Thyroid gland (tissue), 4 donors: ENCODE data around the gene STRN3. TPM values are rescaled to one million over a fixed set of nuclear protein-coding genes. Genes with fewer than 3 reads are reported as not detected.

ENCODE experiments used
- DNase-seq, 2 donors: peaks; one replicate each; pipeline ENCODE4 v3.0.0-alpha.2; 2019
- H3K27ac ChIP-seq, 3 donors: fragments of 200-600 bp; sonication (generic); 1 replicate in 2 of 3; 2 replicates in 1 of 3; pipeline ENCODE4 v1.5.1; 2016 to 2019; ENCODE audit warnings: mild to moderate bottlenecking in 1 of 3, moderate library complexity in 1 of 3
- H3K27me3 ChIP-seq: fragments of 200-600 bp; sonication (generic); one replicate; pipeline ENCODE4 v1.5.1; 2019
- H3K36me3 ChIP-seq, 2 donors: fragments of 200-600 bp; sonication (generic); one replicate each; pipeline ENCODE4 v1.5.1; 2016 to 2019
- H3K4me1 ChIP-seq, 2 donors: fragments of 200-600 bp; sonication (generic); one replicate each; pipeline ENCODE4 v1.5.1; 2017 to 2019
- H3K4me3 ChIP-seq, 3 donors: fragments of 200-600 bp; sonication (generic); replicated peaks in 1 of 3; 1 replicate in 2 of 3; 2 replicates in 1 of 3; pipeline ENCODE4 v1.5.1; 2016; ENCODE audit warnings: mild to moderate bottlenecking in 1 of 3
- H3K9me3 ChIP-seq: fragments of 200-600 bp; sonication (generic); one replicate; pipeline ENCODE4 v1.5.1; 2017
- CTCF ChIP-seq, 6 experiments: fragments of 200-600 bp in 3 of 6; fragments of 450-650 bp in 3 of 6; sonication (generic) in 3 of 6; IDR thresholded peaks; one replicate each; pipeline ENCODE4 v1.5.1; 2016 to 2019; ENCODE audit warnings: antibody characterized with exemption in 6 of 6, mild to moderate bottlenecking in 2 of 6, inconsistent platforms in 1 of 6, moderate library complexity in 1 of 6
- POLR2A ChIP-seq, 2 donors: fragments of 450-650 bp; IDR thresholded peaks; one replicate each; pipeline ENCODE4 v1.6.1; 2017; ENCODE audit warnings: antibody characterized with exemption in 2 of 2, mild to moderate bottlenecking in 2 of 2, moderate library complexity in 1 of 2
- WGBS, 2 donors: methylation state at CpG; one replicate each; pipeline ENCODE4 v1.1.5; 2017; 5-methylcytosine and 5-hydroxymethylcytosine counted together
- intact Hi-C: fragments of 100-400 bp; cut with DNase I; formaldehyde crosslinking; loops from one replicate; pipeline ENCODE4 v1.15.1; 2023
- total RNA-seq, 4 donors: library from RNA; depleted of rRNA; stranded (reverse); fragments of >200 nt; gene quantifications; one replicate each; pipeline ENCODE4 v1.2.3, GENCODE V29; 2016

Gene STRN3
- total RNA-seq, 4 donors from 2014 or later = 46.3 to 77.5 (median 53.6) TPM

GRCh38 chr14:30874120-30874998 is 151.8 kb downstream of the STRN3 start, which contains the start of gene COCH:
Gene COCH (plus strand): TSS chr14:30874559. CDS start chr14:30874939, 380 bp downstream.
- peak; percentile 27 to 28 for DNase-seq
- TF ChIP-seq POLR2A (IDR thresholded peaks at IDR 0.05) = no peak
- TF ChIP-seq CTCF (IDR thresholded peaks at IDR 0.05) = peak in 2 of 6 experiments; percentile 12 to 50
- Histone ChIP-seq H3K36me3 (no peaks in the 10 kb centered on the region), H3K4me3 (peak within 1 kb of the TSS; percentile 10 to 49 (median 18)), H3K9me3 (no peaks in the 10 kb centered on the region), H3K4me1 (peaks cover 12 to 16% of the 10 kb centered on the region in 2 donors), H3K27ac (no peak within 1 kb of the TSS), H3K27me3 (peaks cover 9% of the 10 kb centered on the region)
- intact Hi-C loops = no loop called here
- whole genome bisulfite sequencing, 2 donors = 37 to 41% methylated on average over 5 to 9 of the region's 99 CpGs

- H3K9me3 ChIP-seq = no peaks in the 10 kb centered on the region
- peaks cover 12 to 16% of the 10 kb centered on the region in 2 donors for H3K4me1 ChIP-seq
- DNase-seq = no peak
- no peak overlapping the region for H3K4me3 ChIP-seq
- H3K36me3 ChIP-seq = no peaks in the 10 kb centered on the region
- H3K27me3 ChIP-seq = peaks cover 9% of the 10 kb centered on the region
- intact Hi-C loops = no loop called here
- no peak overlapping the region for H3K27ac ChIP-seq
- 69 to 72% methylated on average over 20 of the region's 20 CpGs for WGBS, 2 donors
- TF ChIP-seq POLR2A (IDR thresholded peaks at IDR 0.05) (no peak), CTCF (IDR thresholded peaks at IDR 0.05) (no peak)
Observed at GRCh38 chr14:30873308-30874119, 152.7 kb downstream of the STRN3 start.

GRCh38 chr14:30872602-30873001 is 153.6 kb downstream of the STRN3 start:
- no peaks in the 10 kb centered on the region for H3K36me3 ChIP-seq
- no peak overlapping the region for H3K4me3 ChIP-seq
- TF ChIP-seq CTCF (IDR thresholded peaks at IDR 0.05) (no peak), POLR2A (IDR thresholded peaks at IDR 0.05) (no peak)
- peaks cover 9% of the 10 kb centered on the region for H3K27me3 ChIP-seq
- DNase-seq = no peak
- no peaks in the 10 kb centered on the region for H3K9me3 ChIP-seq
- 89 to 100% methylated on average over 1 of the region's 1 CpG for WGBS, 2 donors
- intact Hi-C loops = no loop called here
- H3K27ac ChIP-seq = no peak overlapping the region
- H3K4me1 ChIP-seq = peaks cover 12 to 16% of the 10 kb centered on the region in 2 donors

- Histone ChIP-seq H3K9me3 (no peaks in the 10 kb centered on the region), H3K27me3 (peaks cover 2% of the 10 kb centered on the region), H3K4me1 (peaks cover 3 to 8% of the 10 kb centered on the region in 2 donors), H3K27ac (no peak overlapping the region), H3K36me3 (no peaks in the 10 kb centered on the region), H3K4me3 (no peak overlapping the region)
- intact Hi-C loops = no loop called here
- WGBS, 2 donors = 81 to 83% methylated on average over 2 of the region's 2 CpGs
- no peak for DNase-seq
- TF ChIP-seq CTCF (IDR thresholded peaks at IDR 0.05) (no peak), POLR2A (IDR thresholded peaks at IDR 0.05) (no peak)
Observed at GRCh38 chr14:30869551-30870155, 156.5 kb downstream of the STRN3 start.
